Measurements from ENCODE around the gene CPXM1.

CPXM1 gene

GRCh38 chr20:2746636-2747265 is 53.7 kb downstream of the CPXM1 start:
- no peak for TF ChIP-seq Cebpa-rat (IDR thresholded peaks at IDR 0.05)
- Histone ChIP-seq H3K9ac (no peak overlapping the region), H3K27ac (no peak overlapping the region), H3K9me3 (replicated peaks in 1 of 11) (no peaks in the 10 kb centered on the region), H3K4me2 (peak overlapping the region in 4 of 11 experiments; percentile 3 to 37 (median 28); a peak in 6 of 22 replicates), H4K20me1 (peaks cover 0 to 14% (median under 1%) of the 10 kb centered on the region in 11 experiments; a peak in 7 of 22 replicates), H3K36me3 (no peaks in the 10 kb centered on the region), H3K4me3 (no peak overlapping the region), H3K4me1 (peaks cover 13 to 37% (median 24%) of the 10 kb centered on the region in 10 experiments), H3K27me3 (peaks cover 8 to 36% (median 31%) of the 10 kb centered on the region in 11 experiments)

- Histone ChIP-seq H3K4me3 (no peak overlapping the region), H3K9ac (no peak overlapping the region), H3K4me2 (peak overlapping the region in 4 of 11 experiments; percentile 3 to 37 (median 28); a peak in 6 of 22 replicates), H3K9me3 (replicated peaks in 1 of 11) (no peaks in the 10 kb centered on the region), H3K27me3 (peaks cover 7 to 29% (median 24%) of the 10 kb centered on the region in 11 experiments), H3K36me3 (no peaks in the 10 kb centered on the region), H4K20me1 (peaks cover 0 to 14% (median 0%) of the 10 kb centered on the region in 11 experiments; a peak in 4 of 22 replicates), H3K4me1 (peaks cover 17 to 37% (median 22%) of the 10 kb centered on the region in 10 experiments), H3K27ac (no peak overlapping the region)
- no peak for TF ChIP-seq Cebpa-rat (IDR thresholded peaks at IDR 0.05)
These were observed 54.3 kb downstream of the CPXM1 start for GRCh38 chr20:2745936-2746635.

GRCh38 chr20:2745060-2745910 is 55.1 kb downstream of the CPXM1 start:
- Histone ChIP-seq H3K9me3 (replicated peaks in 1 of 11) (no peaks in the 10 kb centered on the region), H4K20me1 (peaks cover 0 to 14% (median 0%) of the 10 kb centered on the region in 11 experiments; a peak in 1 of 22 replicates), H3K27ac (no peak overlapping the region), H3K36me3 (no peaks in the 10 kb centered on the region), H3K4me1 (peaks cover 16 to 35% (median 26%) of the 10 kb centered on the region in 10 experiments), H3K27me3 (peaks cover 2 to 21% (median 16%) of the 10 kb centered on the region in 11 experiments), H3K4me3 (no peak overlapping the region), H3K9ac (no peak overlapping the region), H3K4me2 (no peak overlapping the region)
- no peak for TF ChIP-seq Cebpa-rat (IDR thresholded peaks at IDR 0.05)
